ENCODE data around the gene ANP32A. TPM values are rescaled to one million over a fixed set of nuclear protein-coding genes. Genes with fewer than 3 reads are reported as not detected.

The ANP32A gene
- total RNA-seq, 1 experiment from 2014 or later: 220 TPM

DNA sequence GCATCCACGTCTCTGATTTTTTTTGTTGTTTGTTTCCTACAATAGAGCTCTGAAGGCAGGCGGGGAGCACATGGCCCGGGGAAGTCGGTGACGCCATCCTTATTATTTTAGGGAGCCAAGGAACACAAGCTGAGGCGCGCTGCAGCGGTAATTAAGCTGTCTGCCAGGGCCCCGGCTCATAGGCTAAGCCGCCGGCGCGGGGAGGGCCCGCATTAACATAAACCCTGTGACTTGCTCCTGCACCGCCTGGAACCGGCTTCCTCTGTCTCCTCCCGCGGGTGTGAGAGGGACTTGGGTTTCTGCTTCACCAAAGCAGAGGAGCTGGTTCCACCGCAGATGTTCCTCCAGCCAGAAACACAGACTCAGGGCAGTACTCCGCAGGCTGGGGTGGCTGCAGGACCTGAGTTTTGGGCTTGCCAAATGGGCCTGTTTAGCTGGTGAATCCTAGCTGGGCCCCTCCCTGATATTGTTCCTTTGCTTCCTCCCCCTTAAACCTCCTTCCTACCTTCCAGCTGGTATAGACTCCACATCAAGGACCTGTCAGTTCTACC, 25.3 kb downstream of the ANP32A start:
- intact Hi-C loops (cut with micrococcal nuclease): no loop called here
- no peak overlapping the region for H3K4me2 ChIP-seq (ENCODE audit: low read length)
- H3K27ac ChIP-seq (ENCODE audit: low read depth, low read length): no peak overlapping the region
- peaks cover 11% of the 10 kb centered on the region; the same call in 1 of the 2 replicates for H4K20me1 ChIP-seq (ENCODE audit: insufficient read depth)
- TF ChIP-seq ZNF274 (IDR thresholded peaks at IDR 0.05; ENCODE audit: low read depth, low read length): no peak
- no peak for TF ChIP-seq JUND (IDR thresholded peaks at IDR 0.05)
- TF ChIP-seq TCF7L2 (IDR thresholded peaks at IDR 0.05; ENCODE audit: borderline replicate concordance, extremely low read depth, insufficient read depth, insufficient read length): no peak
- no peak for TF ChIP-seq EGR1 (IDR thresholded peaks at IDR 0.05; ENCODE audit: low read depth)
- TF ChIP-seq POLR2A (IDR thresholded peaks at IDR 0.05; ENCODE audit: borderline replicate concordance, extremely low read depth, insufficient read depth, insufficient read length): no peak
- TF ChIP-seq, protein P1, sequence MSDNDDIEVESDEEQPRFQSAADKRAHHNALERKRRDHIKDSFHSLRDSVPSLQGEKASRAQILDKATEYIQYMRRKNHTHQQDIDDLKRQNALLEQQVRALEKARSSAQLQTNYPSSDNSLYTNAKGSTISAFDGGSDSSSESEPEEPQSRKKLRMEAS (IDR thresholded peaks at IDR 0.05): no peak
- TF ChIP-seq POLR2AphosphoS5 (IDR thresholded peaks at IDR 0.05; ENCODE audit: low read depth, low read length): no peak
- no peaks in the 10 kb centered on the region for H3K36me3 ChIP-seq (ENCODE audit: control insufficient read depth in 1 of 2, insufficient read depth in 2 of 2, low read length in 2 of 2)
- DNase-seq (ENCODE audit: low read depth, low spot score) (no peak), ATAC-seq (no peak)
- no peak overlapping the region for H3K4me3 ChIP-seq (replicated peaks in 1 of 2; ENCODE audit: low read depth in 1 of 2, low read length in 2 of 2)
- BruUV-seq (replicated peaks): no TSS peak
- H3K9me2 ChIP-seq (ENCODE audit: insufficient read depth): no peaks in the 10 kb centered on the region
- ChIA-PET CTCF (interaction anchor here (1.8 kb wide), 1 partner anchor 11 kb away, joined by 6 read pairs; no protein-coding TSS in a partner anchor), POLR2A (no interaction called here), RAD21 (ENCODE audit: low non-redundant PET in 1 of 2, low total read pairs in 2 of 2, uncharacterized antibody in 2 of 2, unreplicated experiment in 2 of 2) (interaction anchor here in 1 of 2 experiments (1.0 kb wide), 1 partner anchor 80 kb away, joined by 3 read pairs; no protein-coding TSS in a partner anchor)
- H3K9me3 ChIP-seq (ENCODE audit: control insufficient read depth in 1 of 2, insufficient read depth in 1 of 2, low read depth in 1 of 2, low read length in 2 of 2): no peaks in the 10 kb centered on the region
- no peak overlapping the region for H3K9ac ChIP-seq (ENCODE audit: low read length)
- H3K27me3 ChIP-seq (ENCODE audit: insufficient read depth, low read length): no peaks in the 10 kb centered on the region
- H2AFZ ChIP-seq (ENCODE audit: low read depth, low read length, poor library complexity, severe bottlenecking): no peak overlapping the region
- H3K4me1 ChIP-seq (ENCODE audit: control insufficient read depth in 1 of 2, insufficient read depth in 2 of 2, low read length in 2 of 2): peaks cover 0 to 7% of the 10 kb centered on the region in 2 experiments; a peak in 1 of 4 replicates
- peaks cover 100% of the 10 kb centered on the region for H3K79me2 ChIP-seq (ENCODE audit: insufficient read depth, low read length)

DNA sequence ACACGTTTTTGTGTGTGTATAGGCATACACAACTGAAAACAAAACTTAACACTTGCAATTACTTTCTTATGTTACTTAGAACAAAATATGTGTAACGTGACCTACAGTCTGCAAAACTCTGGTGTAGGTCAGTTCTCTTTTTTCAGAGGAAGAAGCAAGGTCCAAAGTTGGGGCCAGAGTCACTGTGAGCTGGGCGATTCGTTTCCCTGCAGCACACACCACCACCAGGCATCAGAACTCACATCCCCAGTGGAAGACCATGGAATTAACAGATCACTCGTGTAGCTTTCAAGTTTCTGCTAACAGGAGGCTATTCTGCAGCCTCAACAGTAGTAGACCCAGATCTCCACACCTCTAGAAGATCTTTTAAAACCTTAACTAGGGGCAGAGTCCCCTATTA, 25.8 kb downstream of the ANP32A start:
- H2AFZ ChIP-seq (ENCODE audit: low read depth, low read length, poor library complexity, severe bottlenecking): no peak overlapping the region
- no peaks in the 10 kb centered on the region for H3K9me2 ChIP-seq (ENCODE audit: insufficient read depth)
- H3K79me2 ChIP-seq (ENCODE audit: insufficient read depth, low read length): peaks cover 100% of the 10 kb centered on the region
- ChIA-PET RAD21 (ENCODE audit: low non-redundant PET in 1 of 2, low total read pairs in 2 of 2, uncharacterized antibody in 2 of 2, unreplicated experiment in 2 of 2) (no interaction called here), POLR2A (no interaction called here), CTCF (interaction anchor here (1.8 to 2.1 kb wide), 2 partner anchors 11 to 81 kb away, joined by 6 to 9 read pairs; no protein-coding TSS in a partner anchor)
- H4K20me1 ChIP-seq (ENCODE audit: insufficient read depth): peaks cover 11% of the 10 kb centered on the region; the same call in 1 of the 2 replicates
- H3K36me3 ChIP-seq (ENCODE audit: control insufficient read depth in 1 of 2, insufficient read depth in 2 of 2, low read length in 2 of 2): no peaks in the 10 kb centered on the region
- DNase-seq (ENCODE audit: low read depth, low spot score): no peak
- H3K9ac ChIP-seq (ENCODE audit: low read length): no peak overlapping the region
- H3K9me3 ChIP-seq (ENCODE audit: control insufficient read depth in 1 of 2, insufficient read depth in 1 of 2, low read depth in 1 of 2, low read length in 2 of 2): no peaks in the 10 kb centered on the region
- intact Hi-C loops (cut with micrococcal nuclease): no loop called here
- no peak overlapping the region for H3K4me2 ChIP-seq (ENCODE audit: low read length)
- no peaks in the 10 kb centered on the region for H3K27me3 ChIP-seq (ENCODE audit: insufficient read depth, low read length)
- BruUV-seq (replicated peaks): no TSS peak
- no peak for TF ChIP-seq ZNF274 (IDR thresholded peaks at IDR 0.05; ENCODE audit: low read depth, low read length)
- no peak for TF ChIP-seq EZH2phosphoT487 (IDR thresholded peaks at IDR 0.05; ENCODE audit: borderline replicate concordance)
- TF ChIP-seq EZH2 (IDR thresholded peaks at IDR 0.05): no peak
- no peak for TF ChIP-seq SP1 (IDR thresholded peaks at IDR 0.05; ENCODE audit: low read depth)
- TF ChIP-seq, protein P2, sequence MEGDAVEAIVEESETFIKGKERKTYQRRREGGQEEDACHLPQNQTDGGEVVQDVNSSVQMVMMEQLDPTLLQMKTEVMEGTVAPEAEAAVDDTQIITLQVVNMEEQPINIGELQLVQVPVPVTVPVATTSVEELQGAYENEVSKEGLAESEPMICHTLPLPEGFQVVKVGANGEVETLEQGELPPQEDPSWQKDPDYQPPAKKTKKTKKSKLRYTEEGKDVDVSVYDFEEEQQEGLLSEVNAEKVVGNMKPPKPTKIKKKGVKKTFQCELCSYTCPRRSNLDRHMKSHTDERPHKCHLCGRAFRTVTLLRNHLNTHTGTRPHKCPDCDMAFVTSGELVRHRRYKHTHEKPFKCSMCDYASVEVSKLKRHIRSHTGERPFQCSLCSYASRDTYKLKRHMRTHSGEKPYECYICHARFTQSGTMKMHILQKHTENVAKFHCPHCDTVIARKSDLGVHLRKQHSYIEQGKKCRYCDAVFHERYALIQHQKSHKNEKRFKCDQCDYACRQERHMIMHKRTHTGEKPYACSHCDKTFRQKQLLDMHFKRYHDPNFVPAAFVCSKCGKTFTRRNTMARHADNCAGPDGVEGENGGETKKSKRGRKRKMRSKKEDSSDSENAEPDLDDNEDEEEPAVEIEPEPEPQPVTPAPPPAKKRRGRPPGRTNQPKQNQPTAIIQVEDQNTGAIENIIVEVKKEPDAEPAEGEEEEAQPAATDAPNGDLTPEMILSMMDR (IDR thresholded peaks at IDR 0.05 in 2 of 3, conservative IDR thresholded peaks at IDR 0.05 in 1 of 3; ENCODE audit: borderline replicate concordance in 1 of 3, insufficient read depth in 1 of 3, low read depth in 2 of 3, low read length in 2 of 3): no peak
- no peak for TF ChIP-seq CBX3 (IDR thresholded peaks at IDR 0.05; ENCODE audit: low read depth)
- TF ChIP-seq CEBPB (IDR thresholded peaks at IDR 0.05; ENCODE audit: low read depth): no peak
- TF ChIP-seq TCF7L2 (IDR thresholded peaks at IDR 0.05; ENCODE audit: borderline replicate concordance, extremely low read depth, insufficient read depth, insufficient read length): no peak
- TF ChIP-seq, protein P3, sequence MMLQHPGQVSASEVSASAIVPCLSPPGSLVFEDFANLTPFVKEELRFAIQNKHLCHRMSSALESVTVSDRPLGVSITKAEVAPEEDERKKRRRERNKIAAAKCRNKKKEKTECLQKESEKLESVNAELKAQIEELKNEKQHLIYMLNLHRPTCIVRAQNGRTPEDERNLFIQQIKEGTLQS (IDR thresholded peaks at IDR 0.05): no peak
- no peak for TF ChIP-seq ELF1 (IDR thresholded peaks at IDR 0.05; ENCODE audit: borderline replicate concordance, low read depth)
- TF ChIP-seq POLR2AphosphoS5 (IDR thresholded peaks at IDR 0.05; ENCODE audit: low read depth, low read length): no peak
- TF ChIP-seq RAD21 (IDR thresholded peaks at IDR 0.05; ENCODE audit: low read depth): no peak
- TF ChIP-seq, protein P1 (IDR thresholded peaks at IDR 0.05): no peak
- no peak for TF ChIP-seq ZFX (IDR thresholded peaks at IDR 0.05)
- ATAC-seq: no peak
- no peak overlapping the region for H3K4me3 ChIP-seq (replicated peaks in 1 of 2; ENCODE audit: low read depth in 1 of 2, low read length in 2 of 2)
- H3K4me1 ChIP-seq (ENCODE audit: control insufficient read depth in 1 of 2, insufficient read depth in 2 of 2, low read length in 2 of 2): peaks cover 0 to 7% of the 10 kb centered on the region in 2 experiments; a peak in 1 of 4 replicates
- H3K27ac ChIP-seq (ENCODE audit: low read depth, low read length): no peak overlapping the region
